Ectodermal cell (in vitro differentiated cells): ENCODE measurements around the gene RBM20.
A peak's percentile ranks its signal among the peaks of the same experiment; 100 is the strongest.

Experiments
- H3K27ac ChIP-seq: 2 replicates; pipeline ENCODE4 v1.7.0; 2013; ENCODE audit warnings: mild to moderate bottlenecking, low read depth, low read length; ENCODE audit not compliant: insufficient read depth, poor library complexity, severe bottlenecking
- H3K27me3 ChIP-seq: 2 replicates; pipeline ENCODE4 v1.7.0; 2013; ENCODE audit warnings: mild to moderate bottlenecking, low read length; ENCODE audit not compliant: insufficient read depth, control insufficient read depth, poor library complexity, severe bottlenecking
- H3K36me3 ChIP-seq: one replicate; pipeline ENCODE4 v1.7.0; 2013; ENCODE audit warnings: low read length; ENCODE audit not compliant: control insufficient read depth, insufficient read depth
- H3K4me1 ChIP-seq: one replicate; pipeline ENCODE4 v1.7.0; 2013; ENCODE audit warnings: low read length; ENCODE audit not compliant: control insufficient read depth, insufficient read depth
- H3K4me3 ChIP-seq: 2 replicates; pipeline ENCODE4 v1.7.0; 2013; ENCODE audit warnings: low read depth, low read length, control low read depth; ENCODE audit not compliant: insufficient read depth
- H3K9me3 ChIP-seq: 2 replicates; pipeline ENCODE4 v1.7.0; 2013; ENCODE audit warnings: mild to moderate bottlenecking, low read length, moderate library complexity; ENCODE audit not compliant: control insufficient read depth
- WGBS, 2 experiments: methylation state at CpG; one replicate each; pipeline ENCODE4 v1.1.7; 2013; ENCODE audit warnings: missing lambda C conversion rate in 2 of 2; 5-methylcytosine and 5-hydroxymethylcytosine counted together

The RBM20 gene

GRCh38 chr10:110872984-110873923 lies 229.1 kb downstream of the RBM20 start:
- no peaks in the 10 kb centered on the region for H3K9me3 ChIP-seq
- H3K27ac ChIP-seq = peak overlapping the region; percentile 96
- peak overlapping the region; percentile 65 for H3K4me3 ChIP-seq
- H3K27me3 ChIP-seq = no peaks in the 10 kb centered on the region
- WGBS, 2 experiments = 45 to 46% methylated on average over 15 to 16 of the region's 16 CpGs
- H3K36me3 ChIP-seq = no peaks in the 10 kb centered on the region
- H3K4me1 ChIP-seq = peaks cover 10% of the 10 kb centered on the region

- Histone ChIP-seq H3K27me3 (no peaks in the 10 kb centered on the region), H3K27ac (no peak overlapping the region), H3K36me3 (no peaks in the 10 kb centered on the region), H3K9me3 (no peaks in the 10 kb centered on the region), H3K4me1 (peaks cover 10% of the 10 kb centered on the region), H3K4me3 (no peak overlapping the region)
- WGBS, 2 experiments = 90% methylated on average over 1 of the region's 2 CpGs; no CpG with 5 or more reads in 1 of the 2 experiments
Observed at GRCh38 chr10:110873951-110874350, 229.8 kb downstream of the RBM20 start.

GRCh38 chr10:110876000-110876399 lies 231.9 kb downstream of the RBM20 start:
- Histone ChIP-seq H3K27ac (no peak overlapping the region), H3K4me1 (peaks cover 2% of the 10 kb centered on the region), H3K36me3 (no peaks in the 10 kb centered on the region), H3K4me3 (no peak overlapping the region), H3K9me3 (no peaks in the 10 kb centered on the region), H3K27me3 (no peaks in the 10 kb centered on the region)
- 85 to 89% methylated on average over 2 of the region's 2 CpGs for WGBS, 2 experiments

GRCh38 chr10:110876788-110877187 lies 232.7 kb downstream of the RBM20 start:
- no CpG with 5 or more reads among the region's 1 CpG for WGBS, 2 experiments
- H3K36me3 ChIP-seq = no peaks in the 10 kb centered on the region
- H3K27ac ChIP-seq = no peak overlapping the region
- H3K4me3 ChIP-seq = no peak overlapping the region
- no peaks in the 10 kb centered on the region for H3K9me3 ChIP-seq
- no peaks in the 10 kb centered on the region for H3K27me3 ChIP-seq
- no peaks in the 10 kb centered on the region for H3K4me1 ChIP-seq

GRCh38 chr10:110880012-110880411 lies 235.9 kb downstream of the RBM20 start:
- Histone ChIP-seq H3K27ac (no peak overlapping the region), H3K4me1 (no peaks in the 10 kb centered on the region), H3K4me3 (no peak overlapping the region), H3K9me3 (no peaks in the 10 kb centered on the region), H3K36me3 (no peaks in the 10 kb centered on the region), H3K27me3 (no peaks in the 10 kb centered on the region)
- WGBS, 2 experiments = 91 to 93% methylated on average over 3 of the region's 3 CpGs

GRCh38 chr10:110881247-110881646 lies 237.1 kb downstream of the RBM20 start:
- H3K4me1 ChIP-seq = no peaks in the 10 kb centered on the region
- no peak overlapping the region for H3K27ac ChIP-seq
- H3K27me3 ChIP-seq = no peaks in the 10 kb centered on the region
- H3K36me3 ChIP-seq = no peaks in the 10 kb centered on the region
- 94 to 97% methylated on average over 9 of the region's 9 CpGs for WGBS, 2 experiments
- no peak overlapping the region for H3K4me3 ChIP-seq
- no peaks in the 10 kb centered on the region for H3K9me3 ChIP-seq

- H3K9me3 ChIP-seq = no peaks in the 10 kb centered on the region
- 91 to 97% methylated on average over 3 to 4 of the region's 4 CpGs for WGBS, 2 experiments
- no peaks in the 10 kb centered on the region for H3K4me1 ChIP-seq
- no peaks in the 10 kb centered on the region for H3K27me3 ChIP-seq
- H3K27ac ChIP-seq = no peak overlapping the region
- H3K4me3 ChIP-seq = no peak overlapping the region
- H3K36me3 ChIP-seq = peaks cover under 1% of the 10 kb centered on the region
Observed at GRCh38 chr10:110881905-110882304, 237.8 kb downstream of the RBM20 start.

- H3K4me1 ChIP-seq = no peaks in the 10 kb centered on the region
- WGBS, 2 experiments = 94 to 97% methylated on average over 10 of the region's 10 CpGs
- H3K36me3 ChIP-seq = peaks cover 4% of the 10 kb centered on the region
- no peaks in the 10 kb centered on the region for H3K27me3 ChIP-seq
- no peak overlapping the region for H3K4me3 ChIP-seq
- H3K27ac ChIP-seq = no peak overlapping the region
- no peaks in the 10 kb centered on the region for H3K9me3 ChIP-seq
Observed at GRCh38 chr10:110883924-110884323, 239.8 kb downstream of the RBM20 start.

- H3K27me3 ChIP-seq = no peaks in the 10 kb centered on the region
- H3K4me1 ChIP-seq = no peaks in the 10 kb centered on the region
- H3K9me3 ChIP-seq = no peaks in the 10 kb centered on the region
- peaks cover 8% of the 10 kb centered on the region for H3K36me3 ChIP-seq
- WGBS, 2 experiments = 73 to 78% methylated on average over 5 of the region's 5 CpGs
- no peak overlapping the region for H3K4me3 ChIP-seq
- H3K27ac ChIP-seq = no peak overlapping the region
Observed at GRCh38 chr10:110885932-110886674, 242.0 kb downstream of the RBM20 start.

GRCh38 chr10:110887560-110887959 lies 243.4 kb downstream of the RBM20 start:
- Histone ChIP-seq H3K36me3 (peaks cover 8% of the 10 kb centered on the region), H3K9me3 (no peaks in the 10 kb centered on the region), H3K4me1 (no peaks in the 10 kb centered on the region), H3K4me3 (no peak overlapping the region), H3K27me3 (no peaks in the 10 kb centered on the region), H3K27ac (no peak overlapping the region)
- 100% methylated on average over 1 of the region's 1 CpG; no CpG with 5 or more reads in 1 of the 2 experiments for WGBS, 2 experiments
